ENCODE measurements around the gene COA5. TPM values are rescaled to one million over a fixed set of nuclear protein-coding genes. Genes with fewer than 3 reads are reported as not detected.

Gene COA5
- total and polyA plus RNA-seq, 2 donors (not counting 1 experiment from before 2014, with no cell fraction given) = 22.5 to 38.6 TPM

GRCh38 chr2:98648451-98648850 lies 40.1 kb upstream of the COA5 start:
- no peak overlapping the region for H3K4me3 ChIP-seq (replicated peaks in 1 of 4; ENCODE audit: control extremely low read depth in 1 of 4, insufficient read depth in 1 of 4, low read depth in 3 of 4, low read length in 4 of 4)
- no peak overlapping the region for H3K9ac ChIP-seq (ENCODE audit: insufficient read depth, low read length)
- H3K4me1 ChIP-seq (ENCODE audit: control insufficient read depth, extremely low read depth, insufficient read depth, low read length) = no peaks in the 10 kb centered on the region
- no peak overlapping the region for H3K27ac ChIP-seq (ENCODE audit: insufficient read depth, low read length)
- TF ChIP-seq EZH2 (IDR thresholded peaks at IDR 0.05; ENCODE audit: low read length, missing control alignments) (no peak), CTCF (conservative IDR thresholded peaks at IDR 0.05 in 1 of 2, IDR thresholded peaks at IDR 0.05 in 1 of 2; ENCODE audit: low read depth in 1 of 2, low read length in 2 of 2) (no peak)
- no peaks in the 10 kb centered on the region for H3K36me3 ChIP-seq (ENCODE audit: control insufficient read depth, insufficient read depth, low read length)
- H4K20me1 ChIP-seq (ENCODE audit: control insufficient read depth, extremely low read depth, insufficient read depth, low read length) = no peaks in the 10 kb centered on the region
- H3K9me3 ChIP-seq (ENCODE audit: control insufficient read depth, insufficient read depth, low read depth, low read length) = no peaks in the 10 kb centered on the region
- no peaks in the 10 kb centered on the region for H3K79me2 ChIP-seq (ENCODE audit: control insufficient read depth, insufficient read depth, low read length)
- no peak overlapping the region for H3K4me2 ChIP-seq (ENCODE audit: extremely low read depth, insufficient read depth, low read length)
- no peak overlapping the region for H2AFZ ChIP-seq (ENCODE audit: low read length)
- DNase-seq (ENCODE audit: low read depth in 2 of 2) = no peak
- no peaks in the 10 kb centered on the region for H3K27me3 ChIP-seq (ENCODE audit: control insufficient read depth, insufficient read depth, low read length)

GRCh38 chr2:98647636-98648035 lies 39.3 kb upstream of the COA5 start:
- TF ChIP-seq EZH2 (IDR thresholded peaks at IDR 0.05; ENCODE audit: low read length, missing control alignments) = no peak
- TF ChIP-seq CTCF (conservative IDR thresholded peaks at IDR 0.05 in 1 of 2, IDR thresholded peaks at IDR 0.05 in 1 of 2; ENCODE audit: low read depth in 1 of 2, low read length in 2 of 2) = no peak
- H3K9ac ChIP-seq (ENCODE audit: insufficient read depth, low read length) = no peak overlapping the region
- H3K36me3 ChIP-seq (ENCODE audit: control insufficient read depth, insufficient read depth, low read length) = no peaks in the 10 kb centered on the region
- no peak overlapping the region for H2AFZ ChIP-seq (ENCODE audit: low read length)
- no peaks in the 10 kb centered on the region for H3K9me3 ChIP-seq (ENCODE audit: control insufficient read depth, insufficient read depth, low read depth, low read length)
- H3K79me2 ChIP-seq (ENCODE audit: control insufficient read depth, insufficient read depth, low read length) = no peaks in the 10 kb centered on the region
- H3K27ac ChIP-seq (ENCODE audit: insufficient read depth, low read length) = no peak overlapping the region
- no peaks in the 10 kb centered on the region for H4K20me1 ChIP-seq (ENCODE audit: control insufficient read depth, extremely low read depth, insufficient read depth, low read length)
- H3K27me3 ChIP-seq (ENCODE audit: control insufficient read depth, insufficient read depth, low read length) = no peaks in the 10 kb centered on the region
- no peaks in the 10 kb centered on the region for H3K4me1 ChIP-seq (ENCODE audit: control insufficient read depth, extremely low read depth, insufficient read depth, low read length)
- no peak overlapping the region for H3K4me2 ChIP-seq (ENCODE audit: extremely low read depth, insufficient read depth, low read length)
- no peak for DNase-seq (ENCODE audit: low read depth in 2 of 2)
- no peak overlapping the region for H3K4me3 ChIP-seq (replicated peaks in 1 of 4; ENCODE audit: control extremely low read depth in 1 of 4, insufficient read depth in 1 of 4, low read depth in 3 of 4, low read length in 4 of 4)

DNA sequence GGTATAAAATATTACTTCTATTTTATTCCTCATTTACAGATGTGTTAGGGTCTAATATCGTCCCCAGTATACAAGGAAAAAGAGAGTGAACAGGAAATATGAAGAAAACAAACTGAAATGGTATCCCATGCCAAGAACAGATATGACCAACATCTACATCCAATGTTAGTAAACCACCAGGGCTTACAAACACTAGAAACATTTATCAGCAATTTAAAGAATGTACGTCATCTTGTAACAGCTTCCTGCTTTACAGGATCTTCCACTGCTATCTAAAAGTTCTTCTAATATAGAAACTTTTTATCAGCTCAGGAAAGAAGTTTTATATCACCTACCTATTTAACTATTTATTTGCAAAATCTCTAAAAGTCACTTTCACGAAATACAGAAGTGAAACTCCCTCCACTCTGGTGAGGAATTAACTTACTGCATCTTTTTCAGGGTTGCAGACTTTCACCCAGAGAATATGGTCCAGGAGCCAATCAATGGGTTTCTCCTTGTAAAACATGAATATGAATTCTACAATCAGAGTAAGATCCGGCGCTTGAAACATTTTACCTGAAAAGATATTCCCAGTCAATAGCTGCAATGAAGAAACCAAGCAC lies 35.3 kb upstream of the COA5 start:
- no peak for DNase-seq (ENCODE audit: low read depth in 2 of 2)
- Histone ChIP-seq H3K4me1 (ENCODE audit: control insufficient read depth, extremely low read depth, insufficient read depth, low read length) (no peaks in the 10 kb centered on the region), H3K4me3 (replicated peaks in 1 of 4; ENCODE audit: control extremely low read depth in 1 of 4, insufficient read depth in 1 of 4, low read depth in 3 of 4, low read length in 4 of 4) (no peak overlapping the region), H3K27me3 (ENCODE audit: control insufficient read depth, insufficient read depth, low read length) (no peaks in the 10 kb centered on the region), H3K36me3 (ENCODE audit: control insufficient read depth, insufficient read depth, low read length) (no peaks in the 10 kb centered on the region), H3K9ac (ENCODE audit: insufficient read depth, low read length) (no peak overlapping the region), H2AFZ (ENCODE audit: low read length) (no peak overlapping the region), H3K4me2 (ENCODE audit: extremely low read depth, insufficient read depth, low read length) (no peak overlapping the region), H3K27ac (ENCODE audit: insufficient read depth, low read length) (no peak overlapping the region), H4K20me1 (ENCODE audit: control insufficient read depth, extremely low read depth, insufficient read depth, low read length) (no peaks in the 10 kb centered on the region), H3K9me3 (ENCODE audit: control insufficient read depth, insufficient read depth, low read depth, low read length) (no peaks in the 10 kb centered on the region), H3K79me2 (ENCODE audit: control insufficient read depth, insufficient read depth, low read length) (no peaks in the 10 kb centered on the region)
- TF ChIP-seq CTCF (conservative IDR thresholded peaks at IDR 0.05 in 1 of 2, IDR thresholded peaks at IDR 0.05 in 1 of 2; ENCODE audit: low read depth in 1 of 2, low read length in 2 of 2) = no peak
- no peak for TF ChIP-seq EZH2 (IDR thresholded peaks at IDR 0.05; ENCODE audit: low read length, missing control alignments)
